Peyer's patch (tissue), 4 donors: Measurements from ENCODE around the gene ANO6.

Experiments
- CTCF ChIP-seq, 6 experiments: fragments of 450-650 bp in 4 of 6; fragments of 200-600 bp in 2 of 6; sonication (generic) in 1 of 6; IDR thresholded peaks; one replicate each; pipeline ENCODE4 v1.5.1; 2017 to 2019; ENCODE audit warnings: antibody characterized with exemption in 6 of 6, mild to moderate bottlenecking in 3 of 6, moderate library complexity in 1 of 6
- POLR2A ChIP-seq, 2 donors: fragments of 450-650 bp; IDR thresholded peaks; one replicate each; pipeline ENCODE4 v1.5.1; 2017; ENCODE audit warnings: antibody characterized with exemption in 2 of 2, mild to moderate bottlenecking in 2 of 2, moderate library complexity in 2 of 2

- TF ChIP-seq POLR2A (IDR thresholded peaks at IDR 0.05) (no peak), CTCF (IDR thresholded peaks at IDR 0.05) (no peak)
These were observed 208.0 kb downstream of the ANO6 start for GRCh38 chr12:45423931-45424330.
